GOT3 (cell line): ENCODE data around the gene MLST8.
"Not testable (repeated sequence)": the region's sequence is repeated elsewhere in the genome, so short reads cannot be mapped to it uniquely, and the experiment has no call there.

Source experiments
- DNase-seq: peaks from one replicate; lab custom pipeline; 2025; ENCODE audit warnings: mixed read lengths; lab: John Stamatoyannopoulos, UW

MLST8 gene

DNA sequence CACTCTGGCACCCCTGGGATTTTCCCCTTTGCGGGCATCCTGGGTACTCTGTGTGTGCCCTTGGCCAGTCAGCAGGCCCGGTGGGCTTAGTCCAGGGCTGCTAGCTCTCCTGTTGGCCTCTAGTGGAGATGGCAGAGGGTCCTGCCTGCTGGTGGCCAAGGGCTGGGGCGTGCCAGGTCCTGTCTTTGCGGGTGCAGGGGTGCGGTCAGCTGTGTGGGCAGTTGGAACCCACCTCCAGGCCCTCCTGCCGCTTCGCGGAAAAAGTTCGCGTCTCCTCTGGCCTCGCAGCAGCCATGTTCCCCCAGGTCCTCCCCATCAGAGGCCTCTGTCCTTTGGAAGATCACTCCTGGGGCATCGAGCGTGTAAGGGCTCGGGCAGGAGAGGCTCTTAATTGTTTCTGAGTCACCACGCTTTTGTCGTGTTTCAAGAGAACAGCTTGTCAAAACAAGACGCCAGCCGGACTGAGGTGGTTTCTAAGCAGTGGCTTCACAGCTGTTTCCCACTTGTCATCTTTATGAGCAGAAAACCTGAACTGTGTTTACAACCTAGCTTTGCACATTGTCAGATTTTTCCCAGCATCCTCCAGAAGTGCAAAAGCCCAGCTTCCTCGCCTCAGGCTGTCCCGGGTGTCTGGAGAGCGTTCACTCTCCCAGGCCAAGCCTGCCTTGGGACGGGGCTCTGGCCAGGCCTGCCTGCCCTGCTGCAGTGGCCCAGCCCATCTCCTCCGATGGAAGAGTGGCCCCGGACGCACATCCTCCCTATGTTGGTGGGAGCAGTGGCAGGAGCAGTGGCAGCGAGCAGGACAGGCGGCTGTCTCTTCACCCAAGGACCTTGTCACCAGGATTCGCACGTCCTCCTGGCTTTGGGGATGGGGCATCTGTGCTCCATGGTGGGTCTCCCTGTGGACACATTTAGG, 26.0 kb downstream of the MLST8 start:
- DNase-seq = no peak

DNA sequence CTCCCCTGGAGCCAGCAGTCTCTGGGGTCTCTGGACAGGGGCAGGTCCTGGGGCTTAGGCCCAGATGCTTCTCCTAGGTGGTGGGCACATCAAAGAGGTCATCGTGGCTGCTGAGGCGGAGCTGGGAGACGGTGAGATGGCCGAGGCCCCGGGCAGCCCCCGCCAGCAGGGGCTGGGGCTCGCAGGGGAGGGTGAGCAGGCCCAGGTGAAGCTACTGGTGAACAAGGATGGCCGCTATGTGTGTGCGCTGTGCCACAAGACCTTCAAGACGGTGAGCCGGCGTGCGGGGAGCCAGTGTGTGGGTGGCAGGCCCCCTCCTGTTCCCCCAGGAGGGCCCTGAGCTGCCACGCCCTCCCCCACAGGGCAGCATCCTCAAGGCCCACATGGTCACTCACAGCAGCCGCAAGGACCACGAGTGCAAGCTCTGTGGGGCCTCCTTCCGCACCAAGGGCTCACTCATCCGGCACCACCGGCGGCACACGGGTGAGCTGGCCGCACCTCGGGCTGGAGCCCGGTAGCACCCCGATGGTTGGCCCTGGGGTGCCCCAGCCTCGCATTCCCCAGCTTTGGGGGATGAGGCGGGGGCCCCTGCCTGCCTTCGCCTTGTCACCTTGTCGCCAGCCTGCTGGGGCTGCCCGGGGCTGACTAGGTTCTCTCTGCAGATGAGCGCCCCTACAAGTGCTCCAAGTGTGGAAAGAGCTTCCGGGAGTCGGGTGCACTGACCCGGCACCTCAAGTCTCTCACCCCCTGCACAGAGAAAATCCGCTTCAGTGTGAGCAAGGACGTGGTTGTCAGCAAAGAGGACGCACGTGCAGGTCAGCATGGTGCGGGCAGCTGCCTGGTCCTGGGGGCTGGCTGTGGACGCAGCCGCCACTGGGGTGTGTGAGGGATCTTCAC, 27.1 kb downstream of the MLST8 start:
- no peak for DNase-seq

DNA sequence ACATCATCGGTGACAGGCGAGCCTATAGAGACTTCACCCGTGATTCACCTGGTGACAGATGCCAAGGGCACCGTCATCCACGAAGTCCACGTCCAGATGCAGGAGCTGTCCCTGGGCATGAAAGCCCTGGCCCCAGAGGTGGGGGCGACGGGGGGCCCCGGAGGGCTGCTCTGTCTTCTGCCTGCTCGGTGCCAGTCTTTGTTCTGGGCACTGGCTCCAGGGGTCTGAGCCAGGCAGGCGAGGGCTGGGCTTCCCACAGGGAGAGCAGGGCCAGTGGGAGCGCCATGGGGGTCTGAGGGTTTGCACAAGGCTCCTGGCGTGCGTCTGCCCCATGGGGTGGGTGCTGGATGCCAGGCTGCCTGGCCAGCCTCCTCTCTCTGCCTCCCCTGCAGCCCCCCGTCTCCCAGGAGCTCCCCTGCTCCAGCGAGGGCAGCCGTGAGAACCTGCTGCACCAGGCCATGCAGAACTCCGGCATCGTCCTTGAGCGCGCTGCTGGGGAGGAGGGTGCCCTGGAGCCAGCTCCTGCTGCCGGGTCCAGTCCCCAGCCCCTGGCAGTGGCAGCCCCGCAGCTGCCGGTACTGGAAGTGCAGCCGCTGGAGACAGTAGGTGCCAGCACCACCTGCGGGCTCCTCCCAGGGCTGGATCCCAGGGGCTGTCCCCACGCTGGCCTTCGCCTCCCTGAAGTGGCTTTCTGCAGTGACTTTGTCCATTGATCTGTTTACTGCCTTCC, 28.0 kb downstream of the MLST8 start:
- DNase-seq = no peak

DNA sequence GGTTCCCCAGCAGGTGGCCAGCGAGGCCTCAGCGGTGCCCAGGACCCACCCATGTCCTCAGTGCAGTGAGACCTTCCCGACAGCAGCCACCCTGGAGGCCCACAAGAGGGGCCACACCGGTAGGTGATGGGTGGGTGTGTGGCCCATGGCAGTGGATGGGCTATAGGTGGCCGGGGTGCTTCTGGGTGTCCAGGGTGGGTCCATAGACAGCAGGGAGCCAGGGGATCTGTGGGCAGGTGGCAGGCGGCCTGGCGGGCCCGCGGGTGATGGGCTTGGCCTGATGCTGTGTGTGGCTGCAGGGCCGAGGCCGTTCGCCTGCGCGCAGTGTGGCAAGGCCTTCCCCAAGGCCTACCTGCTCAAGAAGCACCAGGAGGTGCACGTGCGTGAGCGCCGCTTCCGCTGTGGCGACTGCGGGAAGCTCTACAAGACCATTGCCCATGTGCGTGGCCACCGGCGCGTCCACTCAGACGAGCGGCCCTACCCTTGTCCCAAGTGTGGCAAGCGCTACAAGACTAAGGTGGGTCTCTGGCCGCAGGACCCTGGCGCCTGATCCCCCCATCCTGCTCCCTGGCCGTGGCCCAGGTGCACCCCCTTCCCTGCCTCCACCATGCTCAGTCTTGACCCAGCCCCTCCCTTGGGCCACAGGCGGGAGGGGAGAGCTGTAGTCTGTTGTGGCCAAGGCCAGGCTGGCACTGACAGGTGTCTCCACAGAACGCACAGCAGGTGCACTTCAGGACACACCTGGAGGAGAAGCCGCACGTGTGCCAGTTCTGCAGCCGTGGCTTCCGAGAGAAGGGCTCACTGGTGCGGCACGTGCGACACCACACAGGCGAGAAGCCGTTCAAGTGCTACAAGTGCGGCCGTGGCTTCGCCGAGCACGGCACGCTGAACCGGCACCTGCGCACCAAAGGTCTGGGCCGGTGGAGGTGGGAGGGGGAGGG, 28.9 kb downstream of the MLST8 start:
- no peak for DNase-seq

DNA sequence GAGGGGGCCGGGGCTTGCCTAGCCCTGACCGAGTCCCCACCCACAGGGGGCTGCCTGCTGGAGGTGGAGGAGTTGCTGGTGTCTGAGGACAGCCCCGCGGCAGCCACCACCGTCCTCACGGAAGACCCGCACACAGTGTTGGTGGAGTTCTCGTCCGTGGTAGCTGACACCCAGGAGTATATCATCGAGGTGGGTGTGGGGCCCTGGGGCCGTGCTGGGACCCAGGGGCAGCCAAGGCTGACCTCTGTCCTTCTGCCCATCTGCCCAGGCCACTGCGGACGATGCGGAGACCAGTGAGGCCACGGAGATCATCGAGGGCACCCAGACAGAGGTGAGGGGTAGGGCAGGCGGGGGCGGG, 29.5 kb downstream of the MLST8 start:
- DNase-seq = no peak

DNA sequence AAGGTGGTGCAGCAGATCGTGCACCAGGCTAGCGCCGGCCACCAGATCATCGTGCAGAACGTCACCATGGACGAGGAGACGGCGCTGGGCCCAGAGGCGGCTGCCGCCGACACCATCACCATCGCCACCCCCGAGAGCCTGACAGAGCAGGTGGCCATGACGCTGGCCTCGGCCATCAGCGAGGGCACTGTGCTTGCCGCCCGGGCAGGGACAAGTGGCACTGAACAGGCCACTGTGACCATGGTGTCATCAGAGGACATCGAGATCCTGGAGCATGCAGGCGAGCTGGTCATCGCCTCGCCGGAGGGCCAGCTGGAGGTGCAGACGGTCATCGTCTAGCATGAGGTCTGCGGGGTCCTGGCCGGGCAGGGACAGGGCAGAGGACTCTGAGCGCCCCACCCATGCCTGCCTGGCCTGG, 30.0 kb downstream of the MLST8 start:
- DNase-seq = no peak

DNA sequence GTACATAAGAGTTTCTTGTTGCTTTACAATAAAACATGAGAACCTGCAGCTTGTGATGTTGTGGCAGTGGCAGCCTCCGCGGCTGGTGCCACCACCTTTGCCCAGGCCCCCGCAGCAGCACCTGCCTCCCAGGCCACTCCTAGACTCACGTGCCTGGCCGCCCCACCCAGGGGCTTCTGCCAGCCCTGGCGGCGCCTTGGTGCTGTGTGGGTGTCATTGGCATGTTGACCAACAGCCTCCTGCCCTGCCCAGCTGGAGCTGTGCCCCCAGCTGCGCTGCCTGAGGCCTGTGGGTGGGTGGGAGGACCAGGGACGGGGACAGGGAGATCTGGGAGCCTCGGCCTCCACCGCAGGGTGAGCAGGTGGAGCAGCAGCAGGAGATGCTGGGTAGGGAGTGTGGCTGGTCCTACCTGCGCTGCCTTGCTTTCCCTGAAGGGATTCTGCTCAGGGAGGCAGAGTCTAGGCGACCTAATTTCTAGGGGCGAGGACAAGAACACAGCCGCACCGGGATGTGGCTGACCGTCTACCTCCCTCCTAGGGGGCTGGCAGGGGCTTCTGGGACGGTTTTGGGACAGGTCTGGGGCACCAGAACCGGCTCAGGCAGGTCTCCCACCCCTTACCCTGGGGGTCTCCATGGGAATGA, 30.6 kb downstream of the MLST8 start:
- DNase-seq = no peak

DNA sequence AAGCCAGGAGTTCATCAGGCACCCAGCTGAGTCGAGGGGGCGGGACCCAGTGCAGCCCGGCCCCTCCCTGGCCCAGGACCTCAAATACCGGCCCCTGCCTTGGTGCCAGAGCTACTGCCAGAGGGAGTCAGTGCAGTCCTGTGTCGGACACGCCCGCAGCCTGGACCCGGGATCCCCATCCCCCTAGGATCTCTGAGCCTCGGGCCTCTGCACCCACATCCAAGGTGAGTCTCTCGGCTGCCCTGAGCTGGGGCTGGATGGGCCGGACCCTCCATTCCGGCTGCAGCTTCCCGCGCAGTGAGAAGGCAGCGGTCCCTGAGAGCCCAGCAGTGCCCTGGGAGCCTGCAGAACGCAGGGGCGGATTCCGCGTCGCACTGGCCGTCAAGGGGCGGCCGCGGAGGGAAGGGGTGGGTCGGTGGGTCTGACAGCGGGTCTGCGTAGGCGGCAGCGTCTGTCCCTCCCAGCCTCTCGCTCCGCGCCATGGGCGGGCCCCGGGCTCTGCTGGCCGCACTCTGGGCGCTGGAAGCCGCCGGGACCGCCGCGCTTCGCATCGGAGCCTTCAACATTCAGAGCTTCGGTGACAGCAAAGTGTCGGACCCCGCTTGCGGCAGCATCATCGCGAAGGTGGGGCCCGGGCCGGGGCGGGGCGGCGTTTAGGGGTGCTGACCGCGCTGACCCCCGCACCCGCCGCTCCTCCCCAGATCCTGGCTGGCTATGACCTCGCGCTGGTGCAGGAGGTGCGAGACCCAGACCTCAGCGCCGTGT, 31.3 kb downstream of the MLST8 start, which contains the start of gene DNASE1L2:
TSS of gene DNASE1L2 (plus strand) at position 108 of the 765 bp plus-strand sequence. CDS start at position 481, 373 bp downstream.
- DNase-seq = no peak

DNA sequence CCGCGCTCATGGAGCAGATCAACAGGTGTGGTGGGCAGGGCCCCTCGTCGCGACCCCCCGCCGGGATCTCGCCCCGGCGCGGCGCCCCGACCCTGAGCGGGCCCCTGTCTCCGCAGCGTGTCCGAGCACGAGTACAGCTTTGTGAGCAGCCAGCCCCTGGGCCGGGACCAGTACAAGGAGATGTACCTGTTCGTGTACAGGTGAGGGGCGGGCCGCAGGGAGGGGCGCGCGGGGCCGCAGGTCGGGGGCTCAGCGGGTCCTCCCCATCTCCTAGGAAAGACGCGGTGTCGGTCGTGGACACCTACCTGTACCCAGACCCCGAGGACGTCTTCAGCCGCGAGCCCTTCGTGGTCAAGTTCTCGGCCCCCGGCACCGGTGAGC, 31.8 kb downstream of the MLST8 start:
- DNase-seq = no peak

DNA sequence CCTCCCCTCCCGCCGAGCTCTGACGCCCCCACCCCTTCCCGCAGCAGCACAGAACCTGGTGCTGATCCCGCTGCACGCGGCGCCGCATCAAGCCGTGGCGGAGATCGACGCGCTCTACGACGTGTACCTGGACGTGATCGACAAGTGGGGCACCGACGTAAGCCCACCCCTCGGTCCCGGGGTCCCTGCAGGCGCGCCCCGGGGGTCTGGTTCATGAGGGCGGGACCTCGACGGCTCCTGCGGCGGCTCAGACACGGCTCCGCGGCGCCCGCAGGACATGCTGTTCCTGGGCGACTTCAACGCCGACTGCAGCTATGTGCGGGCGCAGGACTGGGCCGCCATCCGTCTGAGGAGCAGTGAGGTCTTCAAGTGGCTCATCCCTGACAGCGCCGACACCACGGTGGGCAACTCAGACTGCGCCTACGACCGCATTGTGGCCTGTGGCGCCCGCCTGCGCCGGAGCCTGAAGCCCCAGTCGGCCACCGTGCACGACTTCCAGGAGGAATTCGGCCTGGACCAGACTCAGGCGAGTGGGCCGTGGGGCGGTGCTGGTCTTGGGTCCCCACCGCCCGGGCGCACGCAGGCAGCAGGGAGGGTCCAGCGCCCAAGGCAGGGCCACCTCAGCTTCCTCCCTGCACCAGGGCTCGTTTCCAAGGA, 32.4 kb downstream of the MLST8 start:
- no peak for DNase-seq

DNA sequence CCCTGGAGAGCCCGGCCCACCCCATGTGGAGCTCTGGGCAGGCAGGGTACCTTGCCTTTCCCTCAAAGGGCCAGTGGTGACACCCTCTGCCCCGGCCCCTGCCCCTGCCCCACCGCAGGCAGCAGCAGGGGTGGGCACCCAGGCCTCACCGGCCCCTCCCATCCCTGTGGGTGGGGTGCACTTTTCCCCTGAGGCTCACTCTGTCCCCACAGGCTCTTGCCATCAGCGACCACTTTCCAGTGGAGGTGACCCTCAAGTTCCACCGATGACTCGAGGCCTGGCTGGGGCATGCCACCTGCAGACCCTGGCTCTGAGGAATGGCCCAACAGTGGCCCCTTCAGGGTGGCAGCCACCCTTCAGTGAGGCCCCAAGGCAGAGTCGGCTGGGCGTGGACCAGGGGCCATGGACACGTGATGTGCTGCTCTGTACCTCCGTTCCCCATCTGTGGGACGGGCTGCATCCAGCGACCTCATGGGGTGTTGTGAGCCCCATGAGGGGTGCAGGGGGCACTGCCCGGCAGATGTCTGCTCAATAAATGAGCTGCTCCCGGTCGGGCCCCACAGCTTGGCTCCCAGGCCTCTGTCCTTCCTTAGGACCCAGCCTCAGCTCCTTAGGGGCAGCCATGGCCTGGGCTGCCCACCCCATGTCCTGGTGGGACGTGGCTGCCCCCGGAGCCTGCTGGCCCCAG, 33.0 kb downstream of the MLST8 start:
- DNase-seq = no peak

DNA sequence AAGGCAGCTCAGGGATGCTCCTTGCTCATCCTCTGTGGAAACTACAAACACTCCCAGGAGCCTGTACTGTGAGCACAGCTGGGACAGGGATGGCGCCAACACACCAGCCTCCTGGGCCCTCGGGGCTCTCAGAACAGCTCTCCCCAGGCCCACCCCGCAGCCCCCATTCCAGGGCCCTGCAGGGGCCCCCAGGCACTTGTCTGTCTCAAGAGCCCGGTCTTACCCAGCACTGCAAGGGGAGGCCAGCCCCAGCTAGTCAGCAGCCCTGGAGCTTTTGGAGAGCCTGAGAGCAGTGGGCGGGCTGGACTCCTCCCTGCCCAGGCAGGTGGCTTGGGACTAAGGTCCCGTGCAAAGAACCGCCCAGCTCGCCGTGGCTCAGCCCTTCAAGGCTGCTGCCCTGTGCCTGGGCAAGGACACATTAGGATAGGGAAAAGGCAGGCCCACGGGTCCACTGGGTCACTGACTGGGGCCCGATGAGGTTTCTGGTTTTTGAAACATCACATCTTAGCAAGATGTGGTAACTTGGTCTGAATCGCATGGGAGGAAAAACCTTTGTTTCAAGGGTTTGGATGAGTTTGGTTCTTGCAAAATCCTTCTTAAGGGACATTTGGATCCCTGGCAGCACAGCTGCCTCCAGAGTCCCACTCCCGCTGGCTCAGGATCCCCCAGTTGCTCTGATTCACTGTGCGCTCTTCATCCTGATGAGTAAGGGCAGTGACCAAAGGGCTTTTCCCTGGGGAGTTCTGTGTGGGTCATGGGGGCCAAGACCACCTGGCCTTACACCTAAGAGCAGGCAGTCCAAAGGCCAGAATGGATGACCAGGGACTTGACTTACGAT, 33.8 kb downstream of the MLST8 start:
- DNase-seq = no peak

DNA sequence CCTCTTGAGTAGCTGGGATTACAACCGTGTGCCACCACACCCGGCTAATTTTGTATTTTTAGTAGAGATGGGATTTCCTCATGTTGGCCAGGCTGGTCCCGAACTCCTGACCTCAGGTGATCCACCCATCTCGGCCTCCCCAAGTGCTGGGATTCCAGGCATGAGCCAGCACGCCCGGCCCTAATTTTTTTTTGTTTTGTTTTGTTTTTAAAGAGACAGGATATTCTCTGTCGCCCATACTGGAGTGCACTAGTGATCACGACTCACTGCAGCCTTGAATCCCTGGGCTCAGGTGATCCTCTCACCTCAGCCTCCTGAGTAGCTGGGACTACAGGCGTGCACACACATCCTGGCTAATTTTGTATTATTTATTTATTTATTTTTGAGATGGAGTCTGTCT, 35.1 kb downstream of the MLST8 start:
- not testable (repeated sequence) for DNase-seq

DNA sequence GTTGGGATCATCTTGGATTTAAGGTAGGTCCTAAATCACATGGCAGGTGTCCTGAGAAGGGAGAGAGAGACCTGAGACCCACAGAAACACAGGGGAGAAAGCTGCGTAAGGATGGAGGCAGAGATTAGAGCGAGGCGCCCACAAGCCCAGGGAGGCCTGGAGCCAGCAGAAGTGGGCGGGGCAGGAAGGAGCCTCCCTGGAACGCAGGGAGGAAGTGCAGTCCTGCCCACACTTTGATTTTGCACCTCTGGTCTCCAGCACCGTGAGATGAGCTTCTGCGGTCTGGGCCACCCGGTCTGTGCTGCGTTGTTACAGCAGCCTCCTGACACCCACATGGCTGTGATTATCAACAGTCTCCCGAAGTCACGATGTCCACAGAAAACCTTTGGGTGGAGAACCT, 37.3 kb downstream of the MLST8 start:
- no peak for DNase-seq

DNA sequence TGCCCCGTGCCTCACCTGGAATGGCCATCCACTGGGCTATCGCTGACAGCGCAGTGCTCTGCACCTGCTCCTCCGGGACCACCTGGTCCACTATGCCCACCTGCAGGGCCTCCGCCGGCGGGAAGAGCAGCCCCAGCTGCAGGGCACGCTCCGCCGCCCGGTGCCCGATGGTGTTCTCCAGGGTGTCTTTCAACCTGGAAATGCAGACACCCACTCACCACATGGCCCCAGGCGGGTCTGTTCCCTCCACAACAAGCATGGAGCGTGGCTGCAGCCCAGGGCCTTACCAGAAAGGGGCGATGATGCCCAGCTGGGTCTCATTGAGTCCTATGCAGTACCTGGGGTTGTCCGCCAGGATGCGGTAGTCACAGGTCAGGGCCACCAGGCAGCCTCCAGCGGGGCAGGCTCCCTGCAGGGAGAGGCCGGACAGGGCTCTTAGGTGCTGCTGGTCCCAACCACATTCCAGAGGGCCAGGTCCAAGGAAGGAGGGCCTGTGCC, 37.8 kb downstream of the MLST8 start:
- DNase-seq = no peak

DNA sequence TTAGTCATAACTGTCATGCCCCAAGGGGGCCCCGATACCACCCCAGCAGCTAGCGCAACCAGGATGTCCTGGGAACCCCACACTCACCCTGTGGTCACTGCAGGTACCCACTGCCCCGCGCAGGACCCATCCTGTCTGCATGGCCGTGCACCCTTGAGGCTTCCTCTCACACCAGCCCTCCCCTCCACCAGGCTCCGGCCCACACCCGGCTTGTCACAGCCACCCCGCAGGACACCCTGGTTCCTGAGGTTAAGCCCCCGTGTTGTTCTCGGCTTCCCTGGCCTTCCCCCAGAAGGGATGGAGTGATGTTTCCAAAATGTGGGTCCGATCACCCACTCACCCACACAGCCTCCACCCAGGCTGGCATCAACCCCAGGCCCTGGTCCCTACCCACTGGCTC, 38.5 kb downstream of the MLST8 start:
- DNase-seq = no peak

DNA sequence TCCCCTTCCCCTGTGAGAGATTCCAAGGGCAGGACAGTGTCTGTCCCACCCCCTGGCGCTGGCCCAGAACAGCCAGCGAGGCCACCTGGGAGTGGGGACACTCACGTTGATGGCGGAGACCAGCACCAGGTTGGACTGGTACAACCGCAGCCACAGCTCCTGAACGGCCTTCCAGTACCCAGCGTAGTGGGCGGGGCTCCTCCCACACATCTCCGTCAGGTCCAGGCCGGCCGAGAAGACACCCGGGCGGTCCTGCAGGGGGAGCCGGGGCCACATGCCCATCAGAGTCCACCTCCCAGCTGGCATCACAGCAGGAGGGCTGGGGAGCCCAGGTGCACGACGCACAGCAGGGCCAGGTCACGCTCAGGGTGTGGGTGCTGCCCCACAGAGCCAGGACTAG, 39.0 kb downstream of the MLST8 start:
- no peak for DNase-seq
